Measurements from ENCODE around the gene MTHFS.
"Not testable (repeated sequence)": the region's sequence is repeated elsewhere in the genome, so short reads cannot be mapped to it uniquely, and the experiment has no call there.

MTHFS gene

DNA sequence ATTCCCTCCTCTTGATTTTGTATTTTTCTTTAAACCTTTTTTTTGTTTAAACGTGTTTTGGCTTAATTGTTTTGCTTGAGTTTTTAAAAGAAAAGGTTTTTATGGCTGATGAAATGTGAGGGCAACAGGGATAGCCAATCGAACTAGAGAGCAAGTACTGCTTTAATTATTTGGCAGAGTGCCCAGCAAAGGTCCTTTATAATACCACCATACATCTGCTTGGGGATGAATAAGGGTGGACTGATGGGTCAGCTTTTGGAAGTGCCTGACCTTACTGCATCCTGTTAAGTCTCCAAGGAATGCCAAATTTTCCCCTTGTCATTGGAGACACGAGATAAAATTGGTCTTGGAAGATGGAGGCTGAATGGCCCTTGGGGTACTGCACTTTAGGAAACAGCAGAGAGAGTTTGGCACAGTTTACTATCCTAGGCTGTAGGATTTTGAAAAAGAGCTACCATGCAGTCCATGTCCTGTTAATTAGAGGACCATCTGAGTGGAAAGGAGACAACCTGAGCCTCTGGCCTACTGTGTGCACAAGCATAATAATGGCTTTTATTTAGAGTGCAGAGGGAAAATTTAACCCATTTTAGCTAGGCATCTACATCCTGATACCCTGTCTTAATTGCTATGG lies 19.8 kb upstream of the MTHFS start:
- no peak for DNase-seq (ENCODE audit: low read depth in 1 of 2, low spot score in 1 of 2)

DNA sequence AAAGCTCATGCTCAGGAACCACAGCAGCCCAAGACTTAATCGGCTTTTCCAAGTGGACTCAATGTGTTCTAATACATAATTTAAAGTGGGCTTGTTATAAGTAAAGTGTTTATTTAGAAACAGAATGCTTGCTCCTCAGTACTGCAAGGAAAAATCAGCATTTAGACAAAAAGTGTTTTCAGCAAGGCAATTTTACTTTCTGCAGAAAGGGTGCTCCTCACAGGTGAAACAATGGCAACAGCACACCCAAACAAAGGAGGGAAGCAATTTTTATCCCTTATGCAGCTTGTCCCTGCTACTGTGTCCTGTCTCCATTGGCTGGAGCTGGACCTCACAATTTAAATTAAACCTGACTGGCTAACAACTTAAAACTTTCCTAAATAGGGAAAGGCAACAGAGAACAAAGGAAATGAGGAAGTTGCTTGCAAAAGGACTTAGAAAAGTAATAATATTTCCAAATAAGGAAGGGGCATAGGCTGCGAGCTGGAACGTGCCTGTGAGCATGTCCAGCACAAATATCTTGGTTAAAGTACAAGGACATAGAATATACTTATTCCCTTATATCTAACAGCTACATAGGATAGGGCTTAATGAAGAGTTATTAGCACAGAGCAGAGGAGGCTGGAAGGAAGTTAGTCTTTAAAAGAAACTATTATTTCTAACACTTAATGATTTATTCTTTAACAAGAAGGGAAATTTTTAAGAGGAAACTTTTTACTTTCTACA lies 19.1 kb upstream of the MTHFS start:
- DNase-seq (ENCODE audit: low read depth in 1 of 2, low spot score in 1 of 2), result not testable (repeated sequence)

DNA sequence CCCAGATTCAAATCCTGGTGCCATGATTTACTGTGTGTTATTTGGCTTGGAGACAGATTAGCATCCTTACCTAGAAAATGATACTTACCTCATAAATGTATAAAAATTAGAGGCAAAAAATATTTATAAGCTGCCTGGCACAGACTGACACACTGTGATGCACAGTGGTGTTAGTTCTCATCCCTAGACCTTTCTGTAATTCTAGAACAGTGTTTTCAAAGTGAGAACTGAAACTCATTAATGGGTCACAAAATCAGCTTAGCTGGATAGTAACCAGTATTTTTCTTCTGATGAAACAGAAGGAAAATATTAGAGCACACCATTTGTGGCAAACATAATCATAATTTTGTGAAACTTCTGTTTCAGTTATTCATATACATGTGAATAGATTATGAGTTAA lies 17.9 kb upstream of the MTHFS start:
- no peak for DNase-seq (ENCODE audit: low read depth in 1 of 2, low spot score in 1 of 2)

DNA sequence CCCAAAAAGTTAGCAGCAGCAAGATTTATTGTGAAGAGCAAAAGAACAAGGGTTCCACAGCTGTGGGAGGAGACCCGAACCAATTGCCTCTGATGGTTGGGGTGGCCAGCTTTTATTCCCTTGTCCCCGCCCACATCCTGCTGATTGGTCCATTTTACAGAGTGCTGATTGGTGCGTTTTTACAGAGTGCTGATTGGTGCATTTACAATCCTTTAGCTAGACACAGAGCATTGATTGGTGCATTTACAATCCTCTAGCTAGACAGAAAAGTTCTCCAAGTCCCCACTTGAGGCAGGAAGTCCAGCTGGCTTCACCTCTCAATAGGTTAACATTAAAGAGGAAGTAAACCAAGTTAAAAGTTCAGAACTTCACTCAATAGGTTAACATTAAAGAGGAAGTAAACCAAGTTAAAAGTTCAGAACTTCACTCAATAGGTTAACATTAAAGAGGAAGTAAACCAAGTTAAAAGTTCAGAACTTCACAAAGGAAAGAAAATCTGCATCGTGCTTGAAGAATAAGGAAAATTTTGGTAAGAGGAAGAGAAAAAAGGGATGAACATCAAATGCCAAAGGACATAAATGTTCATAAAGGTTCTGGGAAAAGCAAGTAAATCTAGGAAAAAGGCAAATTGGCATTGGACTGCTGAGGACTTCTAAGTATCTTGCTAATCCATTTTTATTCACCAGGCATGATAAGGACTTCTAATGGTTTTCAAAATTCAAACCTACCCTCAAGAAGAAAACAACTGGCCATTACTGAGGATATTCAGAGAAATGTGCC lies 12.9 kb upstream of the MTHFS start:
- not testable (repeated sequence) for DNase-seq (ENCODE audit: low read depth in 1 of 2, low spot score in 1 of 2)

DNA sequence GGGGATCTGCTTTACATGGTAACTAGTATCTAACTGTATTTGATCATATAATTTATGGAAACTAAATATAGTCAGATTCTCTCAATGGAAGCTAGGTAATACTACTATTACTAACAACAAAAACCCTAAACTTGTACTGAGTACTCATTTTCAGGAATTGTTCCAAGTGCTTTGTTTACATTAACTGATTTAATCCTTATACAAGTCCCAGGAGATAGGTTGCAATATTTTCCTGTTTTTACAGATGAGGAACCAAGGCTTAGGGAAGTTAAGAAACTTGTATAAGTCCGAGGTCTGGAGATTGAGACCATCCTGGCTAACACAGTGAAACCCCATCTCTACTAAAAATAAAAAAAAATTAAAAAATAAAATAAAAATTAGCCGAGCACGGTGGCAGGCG lies 7.5 kb upstream of the MTHFS start:
- no peak for DNase-seq (ENCODE audit: low read depth in 1 of 2, low spot score in 1 of 2)

DNA sequence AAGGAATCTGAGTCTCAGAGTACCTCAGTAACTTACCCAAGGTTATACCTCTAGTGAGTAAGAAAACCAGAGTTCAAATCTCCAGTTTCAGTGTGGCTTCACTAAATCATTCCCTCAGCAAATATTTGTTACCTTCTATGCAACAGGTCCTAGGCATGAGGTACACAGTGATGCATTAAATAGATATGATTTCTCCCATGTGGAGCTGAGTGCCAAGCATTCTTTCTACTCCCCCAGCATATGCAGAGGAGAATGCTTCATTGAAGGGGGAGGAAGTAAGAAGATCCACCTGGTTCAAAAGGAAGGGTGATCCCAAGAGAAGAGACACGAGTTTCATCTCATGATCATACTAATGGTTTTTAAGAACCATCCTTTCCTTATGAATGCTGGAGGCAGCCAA lies 6.8 kb upstream of the MTHFS start:
- DNase-seq (ENCODE audit: low read depth in 1 of 2, low spot score in 1 of 2), result no peak

DNA sequence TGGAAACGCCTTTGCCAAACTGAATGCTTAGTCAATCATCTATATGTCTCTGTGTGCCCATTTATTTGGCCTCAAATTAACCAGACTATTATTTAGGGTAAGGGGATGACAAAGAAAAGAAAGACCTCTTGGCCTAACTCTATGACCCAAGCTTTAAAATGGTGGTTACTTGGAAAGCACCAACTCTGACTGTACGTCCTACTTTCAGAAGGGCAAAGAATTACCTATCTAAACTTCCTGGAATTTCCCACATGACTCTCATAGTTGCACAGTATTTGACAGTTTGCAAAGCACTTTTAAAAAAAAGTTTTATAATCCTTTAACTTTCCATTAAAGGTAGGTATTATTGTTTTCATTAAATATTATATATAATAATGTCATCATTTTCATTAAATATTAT lies 6.3 kb upstream of the MTHFS start:
- no peak for DNase-seq (ENCODE audit: low read depth in 1 of 2, low spot score in 1 of 2)

DNA sequence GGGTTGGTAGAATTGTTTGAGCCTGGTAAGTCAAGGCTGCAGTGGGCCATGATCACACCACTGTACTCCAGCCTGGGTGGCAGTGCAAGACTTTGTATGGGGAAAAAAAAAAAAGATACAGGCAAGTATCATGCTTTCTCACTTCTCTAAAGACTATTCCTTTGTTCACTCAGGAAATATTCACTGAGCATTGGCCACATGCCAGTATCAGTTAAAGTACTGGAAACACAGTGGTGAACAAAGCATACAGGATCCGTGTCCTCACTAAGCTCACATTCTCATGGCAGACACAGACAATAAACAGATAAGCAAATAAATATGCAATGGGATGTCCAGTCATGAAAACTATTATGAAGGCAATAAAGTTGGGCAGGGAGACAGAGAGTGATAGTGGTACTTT lies 5.1 kb upstream of the MTHFS start:
- no peak for DNase-seq (ENCODE audit: low read depth in 1 of 2, low spot score in 1 of 2)

DNA sequence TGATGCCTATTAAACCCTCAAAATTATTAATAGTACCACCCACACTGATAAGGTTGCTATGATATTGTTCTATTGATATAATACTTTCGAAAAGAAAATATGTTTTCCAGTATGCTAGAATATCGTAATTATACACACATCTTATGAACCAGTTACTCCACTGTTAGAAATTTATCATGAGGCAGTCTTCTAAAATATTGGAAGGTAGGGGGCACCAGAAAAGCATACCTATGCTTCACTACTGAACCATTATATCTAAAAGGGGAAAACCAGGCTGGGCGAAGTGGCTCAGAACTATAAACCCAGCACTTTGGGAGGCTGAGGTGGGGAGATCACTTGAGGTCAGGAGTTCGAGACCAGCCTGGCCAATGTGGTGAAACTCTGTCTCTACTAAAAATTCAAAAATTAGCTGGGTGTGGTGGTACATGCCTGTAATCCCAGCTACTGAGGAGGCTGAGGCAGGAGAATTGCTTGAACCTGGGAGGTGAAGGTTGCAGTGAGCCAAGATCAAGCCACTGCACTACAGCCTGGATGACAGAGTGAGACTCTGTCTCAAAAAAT lies 4.1 kb upstream of the MTHFS start:
- DNase-seq (ENCODE audit: low read depth in 1 of 2, low spot score in 1 of 2), result not testable (repeated sequence)

DNA sequence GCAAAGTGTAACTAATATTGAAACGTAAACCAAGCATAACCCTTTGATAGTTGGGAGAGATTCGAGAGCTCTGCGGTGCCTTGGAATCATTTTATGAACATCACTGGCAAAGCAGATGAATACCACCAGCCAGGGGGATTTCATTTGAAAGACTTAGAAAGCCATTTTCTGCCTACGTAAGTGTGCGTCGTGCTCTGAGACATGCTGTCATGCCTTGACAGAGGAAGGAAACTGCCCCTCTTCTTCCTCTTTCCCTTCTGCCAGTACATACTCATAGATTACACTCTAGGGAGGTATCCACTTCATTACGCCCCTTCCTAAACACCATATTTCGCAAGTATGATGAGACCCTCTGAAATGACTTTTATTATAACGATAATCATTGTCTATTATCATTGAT lies 3.3 kb upstream of the MTHFS start:
- DNase-seq (ENCODE audit: low read depth in 1 of 2, low spot score in 1 of 2), result no peak

DNA sequence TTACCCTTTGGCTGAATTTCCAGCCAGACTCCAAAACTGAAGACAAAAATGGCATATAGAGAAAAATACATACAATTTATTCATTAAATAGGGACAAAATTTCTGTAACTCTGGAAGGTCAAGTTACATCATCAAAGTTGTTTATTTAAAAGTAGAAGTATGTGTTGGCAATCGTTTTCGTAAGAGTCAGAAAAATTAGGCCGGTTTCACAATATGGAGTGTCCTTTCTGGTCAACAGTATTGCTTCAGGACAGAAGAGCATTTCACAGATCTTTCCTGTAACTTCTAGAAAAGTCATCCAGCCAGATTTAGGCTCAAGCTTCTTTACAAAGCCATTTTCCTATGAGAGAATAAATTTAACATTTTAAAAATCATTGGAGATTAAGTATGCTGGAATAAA lies 2.0 kb upstream of the MTHFS start:
- DNase-seq (ENCODE audit: low read depth in 1 of 2, low spot score in 1 of 2), result not testable (repeated sequence)

DNA sequence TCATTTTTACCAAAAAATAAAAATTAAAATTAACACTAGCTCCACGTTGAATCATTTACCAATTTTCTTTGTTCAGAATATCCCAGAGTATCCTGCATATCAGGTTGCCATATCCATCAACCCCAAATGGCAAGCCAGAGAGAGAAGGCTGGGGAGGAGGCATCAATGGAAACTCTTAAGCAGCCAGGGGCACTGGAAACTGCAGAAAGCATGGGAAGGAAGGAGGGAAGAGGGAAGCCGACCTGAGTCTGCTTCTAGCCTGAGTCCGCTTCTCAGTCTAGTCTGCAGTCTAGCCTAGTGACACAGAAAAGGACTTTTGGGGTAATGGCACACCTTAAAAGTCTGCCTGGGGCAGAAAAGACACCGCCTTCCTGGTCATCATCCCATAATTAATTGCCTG lies 1.6 kb upstream of the MTHFS start:
- DNase-seq (ENCODE audit: low read depth in 1 of 2, low spot score in 1 of 2), result no peak

DNA sequence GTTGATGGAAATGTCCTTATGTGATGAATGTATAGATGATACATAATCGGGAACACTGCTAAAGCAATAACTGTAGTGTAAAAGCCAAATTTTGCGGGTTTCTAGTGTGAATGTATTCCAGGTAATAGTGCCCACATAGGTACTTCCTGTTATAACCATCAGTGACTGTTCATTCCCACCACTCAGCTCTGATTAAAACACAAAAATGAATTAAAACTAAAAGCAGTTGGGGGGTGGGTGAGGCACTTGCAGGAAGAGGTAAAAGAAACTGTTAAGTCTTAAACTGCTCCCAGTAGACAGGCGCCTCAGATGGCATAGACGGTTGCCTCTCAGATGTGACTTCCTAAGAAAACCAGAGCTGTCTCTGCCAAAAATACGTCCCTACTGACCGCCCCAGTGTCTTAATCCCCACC lies 893 bp upstream of the MTHFS start:
- DNase-seq (ENCODE audit: low read depth in 1 of 2, low spot score in 1 of 2), result no peak

DNA sequence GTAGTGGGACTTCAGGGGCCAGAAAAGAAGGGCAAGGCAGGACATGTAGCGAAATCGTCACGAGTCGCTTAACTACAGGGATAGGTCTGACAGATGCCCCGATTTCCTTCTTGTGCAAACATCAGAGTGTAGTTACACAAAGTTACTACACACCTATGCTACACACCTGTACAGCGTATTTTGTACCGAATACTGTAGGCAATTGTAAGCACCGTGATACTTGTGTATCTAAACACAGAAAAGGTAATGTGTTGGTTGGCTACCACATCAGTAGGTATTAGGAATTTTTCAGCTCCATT lies 515 bp upstream of the MTHFS start:
- DNase-seq (ENCODE audit: low read depth in 1 of 2, low spot score in 1 of 2), result no peak

DNA sequence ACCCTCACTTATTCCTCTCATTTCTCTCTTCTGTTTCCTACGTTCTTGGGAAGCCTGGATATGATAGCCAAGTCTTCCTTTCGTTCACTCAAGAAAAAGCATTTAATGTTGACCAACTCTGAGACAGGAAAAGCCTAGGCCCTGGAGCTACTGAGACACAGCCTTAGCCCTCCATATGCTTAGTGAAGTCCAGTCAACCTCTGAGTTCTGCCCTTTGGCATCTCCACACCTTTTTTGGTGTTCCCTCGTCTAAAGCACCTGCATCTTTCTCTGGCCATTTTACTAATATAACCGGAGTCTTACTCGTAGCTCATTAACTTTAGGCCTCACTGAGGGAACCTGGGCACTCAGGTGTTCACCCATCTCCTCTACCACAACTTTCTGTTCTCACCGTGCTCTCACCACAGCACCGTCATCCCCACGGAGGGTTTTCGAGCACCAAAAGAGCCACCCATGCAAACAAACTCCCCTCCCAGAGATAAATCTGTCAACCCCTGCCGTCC lies 632 bp downstream of the MTHFS start:
- no peak for DNase-seq (ENCODE audit: low read depth in 1 of 2, low spot score in 1 of 2)

DNA sequence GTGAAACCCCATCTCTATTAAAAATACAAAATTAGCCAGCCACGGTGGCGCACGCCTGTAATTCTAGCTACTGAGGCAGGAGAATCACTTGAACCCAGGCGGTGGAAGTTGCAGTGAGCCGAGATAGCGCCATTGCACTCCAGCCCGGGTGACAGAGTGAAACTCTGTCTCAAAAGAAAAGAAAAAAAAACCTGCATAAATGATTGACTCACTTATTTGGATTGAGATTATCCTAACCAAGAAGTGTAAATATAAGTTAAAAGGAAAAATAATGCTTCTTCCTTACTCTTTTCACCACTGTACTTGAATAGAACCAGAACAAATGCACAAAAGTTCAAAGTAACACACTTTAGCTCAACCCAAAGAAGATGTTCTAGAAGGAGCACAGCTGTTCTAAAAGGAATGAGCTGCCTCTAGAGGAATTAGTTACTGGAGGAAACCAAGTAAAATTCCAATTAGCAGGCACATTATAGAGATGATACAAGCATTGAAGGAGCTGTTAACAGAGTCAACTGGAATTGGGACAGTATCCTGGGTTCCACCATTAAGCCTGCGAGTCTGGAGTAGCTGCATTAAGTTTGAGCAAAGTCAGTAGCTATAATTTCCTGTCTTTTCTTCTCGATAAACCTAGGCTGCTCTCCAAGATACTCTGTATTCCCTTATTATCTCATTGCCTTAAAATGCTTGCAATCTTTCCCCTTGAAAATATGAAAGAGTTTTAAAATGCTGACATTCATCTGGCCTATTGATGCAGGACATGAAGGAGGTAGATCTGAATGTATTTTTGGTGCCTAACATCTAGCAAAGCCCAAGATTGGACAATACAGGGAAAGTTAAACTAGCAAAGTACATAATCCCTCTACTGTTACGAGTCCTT lies 9.5 kb downstream of the MTHFS start:
- DNase-seq (ENCODE audit: low read depth in 1 of 2, low spot score in 1 of 2), result no peak

DNA sequence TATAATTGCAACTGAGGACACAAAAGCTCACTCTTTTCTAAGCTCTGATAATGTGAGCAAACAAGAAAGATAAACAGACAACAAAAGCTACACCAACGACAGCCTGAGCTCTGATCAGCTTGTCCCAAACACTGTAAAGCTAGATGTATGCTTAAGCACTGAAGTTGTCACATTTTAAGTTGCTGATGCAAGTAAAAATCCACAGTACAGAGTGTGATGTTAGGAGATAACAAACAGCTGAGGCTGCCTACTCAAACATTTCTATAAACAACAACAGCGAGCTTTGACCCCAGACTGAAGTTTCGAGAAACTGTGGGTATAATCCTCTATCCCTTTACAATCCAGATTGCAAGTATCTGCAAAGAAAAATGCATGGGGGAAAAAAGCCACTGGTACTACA lies 10.7 kb downstream of the MTHFS start:
- no peak for DNase-seq (ENCODE audit: low read depth in 1 of 2, low spot score in 1 of 2)

DNA sequence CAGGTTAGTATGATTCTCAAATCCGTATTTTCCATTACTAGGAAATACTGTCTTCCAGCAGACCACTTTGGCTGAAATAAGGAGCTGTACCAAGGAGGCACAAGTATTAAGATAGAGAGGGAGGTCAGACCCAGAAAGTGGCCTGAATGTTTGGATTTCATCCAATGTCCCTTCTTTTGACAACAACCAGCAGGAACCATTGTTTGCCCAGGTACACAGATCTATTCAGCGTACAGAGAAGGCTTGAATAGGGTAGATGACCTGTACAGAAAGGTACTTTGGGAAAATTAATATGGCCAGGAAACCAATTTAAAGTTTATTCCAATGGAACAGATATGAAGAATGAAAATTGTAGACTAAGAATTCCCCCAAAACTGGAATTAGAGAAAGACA lies 12.6 kb downstream of the MTHFS start:
- DNase-seq (ENCODE audit: low read depth in 1 of 2, low spot score in 1 of 2), result no peak

DNA sequence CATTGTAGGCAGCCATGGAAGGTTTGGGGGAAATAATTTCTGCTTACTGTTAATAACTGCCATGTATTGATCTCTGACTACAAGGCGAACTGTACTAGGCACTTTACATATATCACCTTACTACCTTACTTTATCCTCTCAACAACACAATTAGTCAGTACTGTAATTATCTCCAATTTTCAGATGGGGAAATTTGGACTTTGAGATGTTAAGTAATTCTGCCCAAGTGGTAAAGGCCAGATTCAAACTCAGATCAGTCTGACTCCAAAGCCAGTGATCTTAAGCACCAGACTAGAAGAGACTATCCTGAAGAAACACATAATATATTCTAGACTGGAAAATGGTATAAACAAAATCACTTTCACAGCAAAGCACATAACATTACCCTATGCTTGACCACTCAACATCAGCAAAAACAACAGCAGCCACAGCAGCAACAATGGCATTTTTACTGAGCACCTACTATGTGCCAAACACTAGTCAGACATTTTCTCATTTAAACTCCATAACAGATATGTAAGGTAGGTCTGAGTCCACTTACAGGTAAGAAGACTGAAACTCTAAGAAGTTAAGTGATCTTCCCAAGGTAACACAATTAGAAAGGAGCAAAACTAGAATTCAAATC lies 13.1 kb downstream of the MTHFS start:
- no peak for DNase-seq (ENCODE audit: low read depth in 1 of 2, low spot score in 1 of 2)

DNA sequence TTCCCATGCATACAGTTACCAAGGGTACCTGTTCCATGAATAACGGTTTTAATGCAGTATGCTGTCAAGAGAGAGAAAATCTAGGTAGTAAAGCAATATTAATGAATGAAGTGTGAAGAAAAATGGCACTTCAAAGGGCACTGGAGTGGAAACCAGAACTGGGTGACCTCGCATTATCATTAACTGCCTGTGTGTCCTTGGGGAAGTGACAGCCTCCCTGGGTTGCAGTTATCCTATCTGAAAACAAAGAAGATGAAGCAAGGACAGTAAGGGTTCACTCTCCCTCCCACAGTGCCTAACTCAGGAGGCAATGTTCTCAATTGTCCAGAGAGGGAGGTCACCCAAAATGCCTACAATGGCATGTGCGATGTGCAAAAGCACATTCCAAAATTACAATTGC lies 15.1 kb downstream of the MTHFS start:
- no peak for DNase-seq (ENCODE audit: low read depth in 1 of 2, low spot score in 1 of 2)

DNA sequence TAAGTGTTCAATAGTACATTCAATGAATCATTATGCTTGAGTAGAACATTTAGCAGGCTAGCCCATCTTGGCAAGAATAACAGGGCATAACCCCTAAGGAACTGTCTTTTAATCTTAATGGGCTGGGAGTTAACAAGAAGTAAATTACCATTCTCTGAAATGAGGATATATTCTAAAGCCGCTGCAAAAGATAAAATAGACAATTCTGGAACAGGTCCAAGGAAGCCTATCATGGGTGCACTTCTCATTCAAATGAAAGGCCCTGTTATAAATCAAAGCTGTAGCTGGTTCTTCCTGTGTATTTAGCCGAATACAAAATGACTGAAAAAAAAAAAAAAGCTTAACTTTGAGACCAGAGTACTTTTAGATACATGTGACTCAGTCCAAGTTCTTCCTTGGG lies 15.6 kb downstream of the MTHFS start:
- no peak for DNase-seq (ENCODE audit: low read depth in 1 of 2, low spot score in 1 of 2)
